SK-N-SH (cell line): ENCODE results near the gene TSPAN14. TPM values are rescaled to one million over a fixed set of nuclear protein-coding genes. Genes with fewer than 3 reads are reported as not detected.
"Not testable (repeated sequence)": the region's sequence is repeated elsewhere in the genome, so short reads cannot be mapped to it uniquely, and the experiment has no call there.

Source experiments
- CTCF ChIA-PET: fragments of 300-600, 350-600 bp; formaldehyde crosslinking; extraction: SDS; loops from one replicate; lab custom pipeline; 2021; lab: Yijun Ruan, JAX
- POLR2A ChIA-PET: fragments of 350-600 bp; sonication (Branson Sonifier 250); formaldehyde crosslinking; extraction: SDS; loops from one replicate; lab custom pipeline; 2020; ENCODE audit warnings: antibody characterized with exemption, inconsistent platforms; lab: Yijun Ruan, JAX
- DNase-seq: peaks from one replicate; pipeline ENCODE4 v3.0.0; 2012
- H2AFZ ChIP-seq: fragments of 200-600 bp; sonication (generic); 2 replicates; pipeline ENCODE4 v1.8.1; 2016; ENCODE audit warnings: antibody characterized with exemption, mild to moderate bottlenecking, low read depth
- H3F3A ChIP-seq: fragments of 200-600 bp; sonication (generic); replicated peaks from 2 replicates; pipeline ENCODE3; 2016; ENCODE audit warnings: antibody characterized with exemption, mild to moderate bottlenecking; ENCODE audit not compliant: insufficient read depth
- H3K27ac ChIP-seq, 2 experiments: fragments of 200-500 bp in 1 of 2; fragments of 200-600 bp in 1 of 2; sonication (Bioruptor generic) in 1 of 2; sonication (generic), shearing (Covaris generic) in 1 of 2; 2 replicates each; pipeline versions ENCODE4 v1.5.1 to v1.6.1; 2014 to 2016; ENCODE audit warnings: low read depth in 2 of 2, inconsistent platforms in 1 of 2, low read length in 1 of 2, mild to moderate bottlenecking in 1 of 2, mixed read lengths in 1 of 2
- H3K27me3 ChIP-seq: fragments of 200-600 bp; sonication (generic), shearing (Covaris generic); 2 replicates; pipeline ENCODE4 v1.6.1; 2016; ENCODE audit warnings: mixed run types; ENCODE audit not compliant: insufficient read depth
- H3K36me3 ChIP-seq, 2 experiments: fragments of 200-500 bp in 1 of 2; fragments of 200-600 bp in 1 of 2; sonication (Bioruptor generic) in 1 of 2; sonication (generic) in 1 of 2; replicated peaks in 1 of 2; 2 replicates each; pipeline versions ENCODE3 to v1.5.1; 2014 to 2016; ENCODE audit warnings: low read length in 1 of 2, mild to moderate bottlenecking in 1 of 2; ENCODE audit not compliant: insufficient read depth in 2 of 2, control insufficient read depth in 1 of 2
- H3K4me1 ChIP-seq, 2 experiments: fragments of 200-500 bp in 1 of 2; fragments of 200-600 bp in 1 of 2; sonication (Bioruptor generic) in 1 of 2; sonication (generic), shearing (Covaris generic) in 1 of 2; 2 replicates each; pipeline versions ENCODE4 v1.5.1 to v1.6.1; 2014 to 2016; ENCODE audit warnings: low read depth in 1 of 2, low read length in 1 of 2, mixed run types in 1 of 2; ENCODE audit not compliant: insufficient read depth in 2 of 2, control insufficient read depth in 1 of 2
- H3K4me2 ChIP-seq: fragments of 200-600 bp; sonication (generic), shearing (Covaris generic); 2 replicates; pipeline ENCODE4 v1.6.1; 2017; ENCODE audit warnings: mixed run types
- H3K4me3 ChIP-seq, 2 experiments: fragments of 200-500 bp in 1 of 2; fragments of 200-600 bp in 1 of 2; sonication (Bioruptor generic) in 1 of 2; sonication (generic), shearing (Covaris generic) in 1 of 2; 2 replicates each; pipeline versions ENCODE4 v1.5.1 to v1.8.1; 2014 to 2016; ENCODE audit warnings: low read depth in 2 of 2, inconsistent platforms in 1 of 2, low read length in 1 of 2, mild to moderate bottlenecking in 1 of 2, mixed read lengths in 1 of 2, moderate library complexity in 1 of 2
- H3K79me2 ChIP-seq: fragments of 200-600 bp; sonication (generic); 2 replicates; pipeline ENCODE4 v1.8.1; 2017; ENCODE audit warnings: mild to moderate bottlenecking; ENCODE audit not compliant: insufficient read depth
- H3K9ac ChIP-seq: fragments of 200-600 bp; sonication (generic); 2 replicates; pipeline ENCODE4 v1.6.1; 2017; ENCODE audit warnings: mixed run types
- H3K9me2 ChIP-seq: fragments of 200-600 bp; sonication (generic); 2 replicates; pipeline ENCODE4 v1.6.1; 2017; ENCODE audit warnings: mixed run types
- H3K9me3 ChIP-seq: fragments of 200-600 bp; sonication (generic); 2 replicates; pipeline ENCODE4 v1.6.1; 2017; ENCODE audit warnings: mixed run types, mild to moderate bottlenecking, moderate library complexity
- H4K20me1 ChIP-seq: fragments of 200-600 bp; sonication (generic); 2 replicates; pipeline ENCODE4 v1.6.1; 2017; ENCODE audit warnings: mild to moderate bottlenecking, mixed run types; ENCODE audit not compliant: insufficient read depth
- CHD2 ChIP-seq: fragments of 150-350 bp; IDR thresholded peaks from 2 replicates; pipeline ENCODE4 v1.6.1; 2018; ENCODE audit warnings: low read length; ENCODE audit not compliant: partially characterized antibody
- EP300 ChIP-seq, 2 experiments: IDR thresholded peaks; 2 replicates each; pipeline versions ENCODE4 v1.4.0 to v1.6.1; 2012; ENCODE audit warnings: borderline replicate concordance in 1 of 2, low read depth in 1 of 2, low read length in 1 of 2
- GABPA ChIP-seq: IDR thresholded peaks from 2 replicates; pipeline ENCODE4 v1.4.0; 2012; ENCODE audit warnings: low read depth, mild to moderate bottlenecking
- POLR2AphosphoS5 ChIP-seq: IDR thresholded peaks from 2 replicates; pipeline ENCODE4 v1.6.1; 2012; ENCODE audit warnings: low read depth, low read length
- RCOR1 ChIP-seq: fragments of 150-350 bp; IDR thresholded peaks from 2 replicates; pipeline ENCODE4 v1.6.1; 2017; ENCODE audit warnings: antibody characterized with exemption, low read length
- SIN3A ChIP-seq: IDR thresholded peaks from 2 replicates; pipeline ENCODE4 v1.6.1; 2012; ENCODE audit warnings: low read depth, mild to moderate bottlenecking, low read length, moderate library complexity, borderline replicate concordance
- SMC3 ChIP-seq: IDR thresholded peaks from 2 replicates; pipeline ENCODE4 v1.6.1; 2012; ENCODE audit warnings: low read depth, low read length, improper control_type of control experiment
- TEAD4 ChIP-seq: IDR thresholded peaks from 2 replicates; pipeline ENCODE4 v1.4.0; 2012; ENCODE audit warnings: mild to moderate bottlenecking, borderline replicate concordance; ENCODE audit not compliant: insufficient read depth
- WGBS: methylation state at CpG from one replicate; pipeline ENCODE4 v1.1.6; 2017; ENCODE audit warnings: low lambda C conversion rate; 5-methylcytosine and 5-hydroxymethylcytosine counted together
- polyA plus RNA-seq, 3 experiments: library from polyadenylated mRNA; depleted of rRNA; stranded (reverse); fragments of >200 nt; gene quantifications; 2 replicates each; pipeline ENCODE4 v1.2.3, GENCODE V29; 2012

The TSPAN14 gene
- polyA plus RNA-seq, 1 of the 3 experiments (the other 2 are of a cell fraction): 78.1 TPM

DNA sequence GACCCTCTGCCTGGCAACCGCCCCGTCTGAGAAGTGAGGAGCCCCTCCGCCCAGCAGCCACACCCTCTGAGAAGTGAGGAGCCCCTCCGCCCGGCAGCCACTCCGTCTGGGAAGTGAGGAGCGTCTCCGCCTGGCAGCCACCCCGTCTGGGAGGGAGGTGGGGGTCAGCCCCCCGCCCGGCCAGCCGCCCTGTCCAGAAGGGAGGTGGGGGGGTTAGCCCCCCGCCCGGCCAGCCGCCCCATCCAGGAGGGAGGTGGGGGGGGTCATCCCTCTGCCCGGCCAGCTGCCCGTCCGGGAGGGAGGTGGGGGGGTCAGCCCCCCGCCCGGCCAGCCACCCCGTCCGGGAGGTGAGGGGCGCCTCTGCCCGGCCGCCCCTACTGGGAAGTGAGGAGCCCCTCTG, 79.9 kb downstream of the TSPAN14 start:
- H3K9ac ChIP-seq, POLR2A ChIA-PET, H2AFZ ChIP-seq, H3K4me2 ChIP-seq, H3F3A ChIP-seq, CTCF ChIA-PET, H3K9me3 ChIP-seq, H4K20me1 ChIP-seq, H3K27ac ChIP-seq, H3K4me3 ChIP-seq, H3K27me3 ChIP-seq, H3K79me2 ChIP-seq, H3K36me3 ChIP-seq, DNase-seq, H3K9me2 ChIP-seq: not testable (repeated sequence)
- 87% methylated on average over 3 of the region's 25 CpGs for WGBS
- peaks cover 0 to 20% of the 10 kb centered on the region in 2 experiments; a peak in 2 of 4 replicates for H3K4me1 ChIP-seq

DNA sequence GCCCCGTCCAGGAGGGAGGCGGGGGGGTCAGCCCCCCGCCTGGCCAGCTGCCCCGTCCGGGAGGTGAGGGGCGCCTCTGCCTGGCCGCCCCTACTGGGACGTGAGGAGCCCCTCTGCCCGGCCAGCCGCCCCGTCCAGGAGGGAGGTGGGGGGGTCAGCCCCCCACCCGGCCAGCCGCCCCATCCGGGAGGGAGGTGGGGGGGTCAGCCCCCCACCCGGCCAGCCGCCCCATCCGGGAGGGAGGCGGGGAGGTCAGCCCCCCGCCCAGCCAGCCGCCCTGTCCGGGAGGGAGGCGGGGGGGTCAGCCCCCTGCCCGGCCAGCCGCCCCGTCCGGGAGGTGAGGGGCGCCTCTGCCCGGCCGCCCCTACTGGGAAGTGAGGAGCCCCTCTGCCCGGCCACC, 80.5 kb downstream of the TSPAN14 start:
- H3K9ac ChIP-seq, DNase-seq, H3K36me3 ChIP-seq, CTCF ChIA-PET, H3K27me3 ChIP-seq, H3K9me3 ChIP-seq, H3F3A ChIP-seq, POLR2A ChIA-PET, H3K79me2 ChIP-seq, H3K4me3 ChIP-seq, H3K4me2 ChIP-seq, H4K20me1 ChIP-seq, H3K27ac ChIP-seq, H2AFZ ChIP-seq, H3K9me2 ChIP-seq: not testable (repeated sequence)
- peaks cover 0 to 26% of the 10 kb centered on the region in 2 experiments; a peak in 2 of 4 replicates for H3K4me1 ChIP-seq
- WGBS: no CpG with 5 or more reads among the region's 30 CpGs

DNA sequence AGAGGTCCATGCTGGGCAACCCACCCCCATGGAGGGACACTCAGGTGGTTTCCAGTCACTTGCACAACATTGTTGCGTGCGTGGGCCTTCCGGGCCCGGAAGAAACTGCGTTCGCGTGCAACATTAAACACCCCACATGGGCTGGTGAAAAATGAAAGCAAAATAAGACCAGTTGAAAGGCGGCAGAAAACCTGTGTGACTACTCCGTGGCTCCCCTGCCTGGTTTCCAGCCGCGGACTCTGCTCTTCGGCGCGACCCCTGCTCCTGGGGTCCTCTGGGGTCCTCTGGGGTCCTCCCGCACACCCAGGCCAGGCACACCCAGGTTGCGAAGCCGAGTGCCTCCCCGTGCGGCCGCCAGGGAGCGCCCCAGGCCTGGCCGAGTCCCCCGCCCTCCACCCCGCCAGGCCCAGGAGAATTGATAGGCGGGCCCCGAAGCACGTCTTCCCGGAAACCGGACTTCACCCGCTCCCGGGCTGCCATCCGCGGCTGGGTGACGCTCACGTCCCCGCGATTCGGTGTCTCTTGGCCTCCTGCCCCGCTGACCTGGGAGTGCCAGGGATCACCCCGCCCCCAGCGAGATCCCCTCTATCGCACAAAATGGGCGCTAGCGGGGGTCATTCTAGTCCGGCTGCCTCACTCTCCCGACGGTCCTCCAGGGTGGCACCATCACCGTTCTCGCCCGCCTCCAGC, 81.7 kb downstream of the TSPAN14 start:
- Histone ChIP-seq H3F3A (no peaks in the 10 kb centered on the region), H3K4me3 (no peak overlapping the region), H3K36me3 (no peaks in the 10 kb centered on the region), H3K27me3 (no peaks in the 10 kb centered on the region), H3K9me2 (no peaks in the 10 kb centered on the region), H3K9me3 (no peaks in the 10 kb centered on the region), H3K4me1 (peaks cover 0 to 26% of the 10 kb centered on the region in 2 experiments; a peak in 2 of 4 replicates), H2AFZ (no peak overlapping the region), H4K20me1 (no peaks in the 10 kb centered on the region), H3K4me2 (no peak overlapping the region), H3K79me2 (no peaks in the 10 kb centered on the region), H3K27ac (no peak overlapping the region), H3K9ac (no peak overlapping the region)
- no peak for DNase-seq
- ChIA-PET CTCF (interaction anchor here (1.0 to 1.7 kb wide), 3 partner anchors 13 to 110 kb away, joined by 3 to 9 read pairs (median 5); no protein-coding TSS in a partner anchor), POLR2A (no interaction called here)
- 76% methylated on average over 18 of the region's 50 CpGs for WGBS
- TF ChIP-seq POLR2AphosphoS5 (no peak), SMC3 (no peak), EP300 (IDR thresholded peaks at IDR 0.05; ENCODE audit: borderline replicate concordance in 1 of 2, low read depth in 1 of 2, low read length in 1 of 2) (no peak), SIN3A (no peak), RCOR1 (no peak), GABPA (no peak), TEAD4 (no peak), CHD2 (no peak)
